HepG2 (cell line): ENCODE measurements around the gene GRK5. TPM values are rescaled to one million over a fixed set of nuclear protein-coding genes. Genes with fewer than 3 reads are reported as not detected.
A peak's percentile ranks its signal among the peaks of the same experiment; 100 is the strongest.

Experiments used
- ELF3 ChIP-seq: IDR thresholded peaks from 2 replicates; pipeline ENCODE4 v1.6.1; 2016; ENCODE audit warnings: missing genetic modification reagents, missing compliant biosample characterization
- FOXP4 ChIP-seq: sonication (generic); formaldehyde crosslinking; IDR thresholded peaks from 2 replicates; pipeline ENCODE4 v1.4.0; 2020; ENCODE audit warnings: missing genetic modification reagents
- GFI1 ChIP-seq: sonication (generic); formaldehyde crosslinking; IDR thresholded peaks from 2 replicates; pipeline ENCODE4 v1.5.0; 2020; ENCODE audit warnings: missing genetic modification reagents, mild to moderate bottlenecking, borderline replicate concordance
- GLI4 ChIP-seq: sonication (generic); formaldehyde crosslinking; IDR thresholded peaks from 2 replicates; pipeline ENCODE4 v1.5.1; 2020; ENCODE audit warnings: missing genetic modification reagents, mild to moderate bottlenecking, moderate library complexity, borderline replicate concordance
- GPN1 ChIP-seq: sonication (generic); formaldehyde crosslinking; IDR thresholded peaks from 2 replicates; pipeline ENCODE4 v1.5.1; 2020; ENCODE audit warnings: missing genetic modification reagents, borderline replicate concordance
- HIC2 ChIP-seq: sonication (generic); formaldehyde crosslinking; IDR thresholded peaks from 2 replicates; pipeline ENCODE4 v1.9.0; 2022; ENCODE audit warnings: low read depth, missing genetic modification reagents
- HNF4G ChIP-seq, 2 experiments: sonication (generic) in 1 of 2; formaldehyde crosslinking in 1 of 2; IDR thresholded peaks; 2 replicates each; pipeline versions ENCODE4 v1.4.0 to v1.6.1; 2011 to 2020; ENCODE audit warnings: borderline replicate concordance in 2 of 2, low read depth in 2 of 2, mild to moderate bottlenecking in 2 of 2, low read length in 1 of 2, missing genetic modification reagents in 1 of 2, moderate library complexity in 1 of 2
- HOXA3 ChIP-seq: sonication (generic); formaldehyde crosslinking; IDR thresholded peaks from 2 replicates; pipeline ENCODE4 v1.5.0; 2020; ENCODE audit warnings: missing genetic modification reagents
- NFAT5 ChIP-seq: sonication (generic); formaldehyde crosslinking; IDR thresholded peaks from 2 replicates; pipeline ENCODE4 v1.4.0; 2020; ENCODE audit warnings: missing genetic modification reagents
- RARG ChIP-seq: sonication (generic); formaldehyde crosslinking; IDR thresholded peaks from 2 replicates; pipeline ENCODE4 v1.4.0; 2020; ENCODE audit warnings: low read depth, mild to moderate bottlenecking, missing genetic modification reagents
- U2AF1 ChIP-seq: fragments of 200-400 bp; formaldehyde crosslinking; optimal IDR thresholded peaks from 2 replicates; pipeline ENCODE3; 2017; ENCODE audit warnings: mild to moderate bottlenecking, low read depth, low read length
- ZNF280D ChIP-seq: sonication (generic); formaldehyde crosslinking; IDR thresholded peaks from 2 replicates; pipeline ENCODE4 v1.5.1; 2020; ENCODE audit warnings: mild to moderate bottlenecking, missing genetic modification reagents
- ZNF577 ChIP-seq: sonication (generic); formaldehyde crosslinking; IDR thresholded peaks from 2 replicates; pipeline ENCODE4 v1.4.0; 2020; ENCODE audit warnings: mild to moderate bottlenecking, low read depth, missing genetic modification reagents, borderline replicate concordance
- ZNF678 ChIP-seq: sonication (generic); formaldehyde crosslinking; IDR thresholded peaks from 2 replicates; pipeline ENCODE4 v1.4.0; 2020; ENCODE audit warnings: mild to moderate bottlenecking, missing genetic modification reagents
- polyA plus RNA-seq, 8 experiments: library from polyadenylated mRNA; depleted of rRNA in 3 of 8; stranded (reverse) in 7 of 8; unstranded in 1 of 8; fragments of >200 nt; fragmentation: Illumina TruSeq in 4 of 8; extraction: Trizol in 4 of 8; gene quantifications; 2 replicates each; pipeline versions ENCODE4 v1.2.1 to v1.2.3, GENCODE V29; 2011 to 2016; ENCODE audit warnings: low read depth in 4 of 8, missing spikeins in 1 of 8, mixed read lengths in 1 of 8; ENCODE audit not compliant: insufficient read depth in 1 of 8
- total RNA-seq, 5 experiments: library from RNA; depleted of rRNA; stranded (reverse); fragments of >200 nt; fragmentation: Illumina TruSeq; extraction: Trizol; gene quantifications; 2 replicates each; pipeline ENCODE4 v1.2.3, GENCODE V29; 2016; ENCODE audit warnings: low read depth in 1 of 5

Gene GRK5
- total and polyA plus RNA-seq, 2 of the 13 experiments (the other 11 are each of a cell fraction or from before 2014, with no cell fraction given): 10.4 to 12.6 TPM

- TF ChIP-seq NFAT5 (CRISPR knock-in tag) (no peak), HOXA3 (CRISPR knock-in tag) (peak; percentile 40; the same call in 1 of the 2 replicates), HIC2 (CRISPR knock-in tag) (0 out of 2 replicates have a peak, but pooled peaks have one; percentile 18), RARG (CRISPR knock-in tag) (no peak), GFI1 (CRISPR knock-in tag) (0 out of 2 replicates have a peak, but pooled peaks have one; percentile 41), GLI4 (CRISPR knock-in tag) (no peak), U2AF1 (no peak), ZNF280D (no peak), ZNF577 (CRISPR knock-in tag) (no peak), FOXP4 (0 out of 2 replicates have a peak, but pooled peaks have one; percentile 24), ZNF678 (CRISPR knock-in tag) (no peak), GPN1 (CRISPR knock-in tag) (no peak), HNF4G (IDR thresholded peaks at IDR 0.05; ENCODE audit: borderline replicate concordance, low read depth, low read length) (peak; percentile 35; the same call in 1 of the 2 replicates), HNF4G (CRISPR knock-in tag; IDR thresholded peaks at IDR 0.05; ENCODE audit: borderline replicate concordance, low read depth) (no peak), ELF3 (peak; percentile 27; the same call in 1 of the 2 replicates)
Measured at GRCh38 chr10:119237722-119238436, 30.5 kb downstream of the GRK5 start (continued).
